CD4-positive, CD25-positive, alpha-beta regulatory T cell (primary cell): ENCODE measurements around the gene CPA5. TPM values are rescaled to one million over a fixed set of nuclear protein-coding genes. Genes with fewer than 3 reads are reported as not detected.

ENCODE experiments used
- ATAC-seq, 2 donors: fragments of 150-1000 bp; cut with Tn5 transposase; one replicate each; pipeline ENCODE4 v1.10.0; 2021; ENCODE audit warnings: low read depth in 2 of 2, moderate number of reproducible peaks in 2 of 2, moderate library complexity in 1 of 2
- DNase-seq, 3 donors: peaks; one replicate each; pipeline versions ENCODE4 v3.0.0 to v3.0.0-alpha.2; 2012 to 2022; ENCODE audit warnings: mixed read lengths in 1 of 3
- H3K27ac ChIP-seq: one replicate; pipeline ENCODE4 v1.7.0; 2013; ENCODE audit warnings: mild to moderate bottlenecking, low read length; ENCODE audit not compliant: insufficient read depth, poor library complexity, severe bottlenecking
- H3K27me3 ChIP-seq: one replicate; pipeline ENCODE4 v1.7.0; 2013; ENCODE audit warnings: low read length; ENCODE audit not compliant: control insufficient read depth, insufficient read depth
- H3K36me3 ChIP-seq: one replicate; pipeline ENCODE4 v1.7.0; 2013; ENCODE audit warnings: mild to moderate bottlenecking, low read length, moderate library complexity; ENCODE audit not compliant: control insufficient read depth, insufficient read depth
- H3K4me1 ChIP-seq: 2 replicates; pipeline ENCODE4 v1.7.0; 2013; ENCODE audit warnings: mild to moderate bottlenecking, low read length; ENCODE audit not compliant: insufficient read depth, control insufficient read depth, poor library complexity, severe bottlenecking
- H3K4me3 ChIP-seq: one replicate; pipeline ENCODE4 v1.7.0; 2013; ENCODE audit warnings: low read depth, mild to moderate bottlenecking, low read length, moderate library complexity
- H3K9me3 ChIP-seq, 2 experiments: 1 replicate in 1 of 2; 2 replicates in 1 of 2; pipeline ENCODE4 v1.7.0; 2013; ENCODE audit warnings: low read length in 2 of 2, mild to moderate bottlenecking in 1 of 2, moderate library complexity in 1 of 2; ENCODE audit not compliant: control insufficient read depth in 2 of 2
- H3K27ac Mint-ChIP-seq, 3 donors: one replicate each; pipeline ENCODE4 v1.8.0; 2020 to 2022; ENCODE audit warnings: mild to moderate bottlenecking in 3 of 3, mixed read lengths in 3 of 3, moderate library complexity in 2 of 3
- H3K27me3 Mint-ChIP-seq: one replicate; pipeline ENCODE4 v1.8.0; 2022; ENCODE audit warnings: mild to moderate bottlenecking, mixed read lengths
- H3K36me3 Mint-ChIP-seq: one replicate; pipeline ENCODE4 v1.8.0; 2020; ENCODE audit warnings: mixed read lengths
- H3K4me1 Mint-ChIP-seq, 4 donors: one replicate each; pipeline ENCODE4 v1.8.0; 2020 to 2022; ENCODE audit warnings: mixed read lengths in 4 of 4, mild to moderate bottlenecking in 1 of 4
- H3K4me3 Mint-ChIP-seq, 4 donors: one replicate each; pipeline ENCODE4 v1.8.0; 2020 to 2022; ENCODE audit warnings: mild to moderate bottlenecking in 4 of 4, mixed read lengths in 4 of 4, moderate library complexity in 3 of 4
- H3K9me3 Mint-ChIP-seq, 7 donors: one replicate each; pipeline ENCODE4 v1.8.0; 2020 to 2022; ENCODE audit warnings: mixed read lengths in 7 of 7, mild to moderate bottlenecking in 3 of 7, moderate library complexity in 2 of 7
- polyA plus RNA-seq, 4 donors: library from polyadenylated mRNA; unstranded; fragments of 300-500 nt; fragmentation: Illumina TruSeq; gene quantifications; one replicate each; pipeline ENCODE4 v1.2.3, GENCODE V29; 2021
- total RNA-seq: library from RNA; stranded (reverse); gene quantifications from one replicate; pipeline ENCODE4 v1.2.3, GENCODE V29; 2022

The CPA5 gene
- total RNA-seq, result 4.3 TPM
- 10 to 100 TPM; 23.6 to 86.2 (median 61.0) TPM for polyA plus RNA-seq

- peaks cover 8% of the 10 kb centered on the region for H3K27me3 Mint-ChIP-seq
- H3K4me3 Mint-ChIP-seq, result no peak within 1 kb of the TSS
- ATAC-seq (no peak), DNase-seq (no peak)
- Histone ChIP-seq H3K27me3 (no peaks in the 10 kb centered on the region), H3K36me3 (no peaks in the 10 kb centered on the region), H3K4me1 (no peaks in the 10 kb centered on the region), H3K9me3 (no peaks in the 10 kb centered on the region), H3K27ac (no peak within 1 kb of the TSS), H3K4me3 (no peak within 1 kb of the TSS)
- peaks cover 0 to 4% (median 0%) of the 10 kb centered on the region in 4 donors for H3K4me1 Mint-ChIP-seq
- no peak within 1 kb of the TSS for H3K27ac Mint-ChIP-seq
- H3K36me3 Mint-ChIP-seq, result no peaks in the 10 kb centered on the region
- H3K9me3 Mint-ChIP-seq, result peaks cover 0 to 2% (median 0%) of the 10 kb centered on the region in 7 donors
Observed at GRCh38 chr7:130344271-130344866, at the start of gene CPA5. Gene CPA5, plus strand, starts transcription at chr7:130344816. Its CDS starts 1,670 bp downstream, at chr7:130346486.

DNA sequence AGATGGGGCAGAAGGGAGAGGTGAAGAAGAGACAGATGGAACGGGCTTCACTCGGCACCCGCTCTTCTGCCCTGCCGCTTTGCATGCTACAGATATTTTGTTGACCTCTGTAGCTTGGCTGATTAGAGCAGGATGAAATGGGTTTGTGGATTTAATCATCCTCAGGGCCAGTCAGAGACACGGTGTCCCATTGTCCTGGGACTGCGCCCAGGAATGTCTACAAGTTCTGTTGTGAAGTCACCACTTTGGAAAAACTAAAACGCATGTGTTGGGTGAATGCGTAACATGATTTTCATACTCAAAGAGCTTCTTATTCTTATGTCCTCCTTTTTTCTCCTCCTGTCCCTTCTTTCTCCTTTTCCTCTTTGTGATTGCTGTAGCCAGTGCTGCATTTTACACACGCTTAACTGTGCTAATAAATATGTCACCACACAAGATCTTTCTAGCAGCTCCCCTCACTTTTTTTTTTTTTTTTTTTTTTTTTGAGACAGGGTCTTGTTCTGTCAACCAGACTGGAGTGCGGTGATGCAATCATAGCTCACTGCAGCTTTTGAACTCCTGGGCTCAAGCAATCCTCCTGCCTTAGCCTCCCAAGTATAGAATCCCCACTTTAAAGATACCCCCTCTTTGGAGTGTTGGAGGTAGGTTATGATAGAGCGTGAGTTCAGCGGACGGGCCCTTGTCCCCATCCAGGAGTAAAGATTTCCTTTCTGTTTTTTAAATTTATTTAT is 48.2 kb upstream of the CPA5 start:
- Mint-ChIP-seq H3K27ac (no peak overlapping the region), H3K27me3 (peaks cover 17% of the 10 kb centered on the region), H3K9me3 (peaks cover 0 to 3% (median 0%) of the 10 kb centered on the region in 7 donors), H3K4me1 (peaks cover 0 to 2% (median 0%) of the 10 kb centered on the region in 4 donors), H3K4me3 (no peak overlapping the region), H3K36me3 (no peaks in the 10 kb centered on the region)
- no peak overlapping the region for H3K27ac ChIP-seq
- no peaks in the 10 kb centered on the region for H3K36me3 ChIP-seq
- no peaks in the 10 kb centered on the region for H3K4me1 ChIP-seq
- ATAC-seq, result no peak
- no peak overlapping the region for H3K4me3 ChIP-seq
- H3K27me3 ChIP-seq, result peaks cover 4% of the 10 kb centered on the region
- no peaks in the 10 kb centered on the region for H3K9me3 ChIP-seq
- DNase-seq, result no peak

- Mint-ChIP-seq H3K9me3 (peaks cover 0 to 2% (median 0%) of the 10 kb centered on the region in 7 donors), H3K4me1 (no peaks in the 10 kb centered on the region), H3K27ac (no peak overlapping the region), H3K36me3 (no peaks in the 10 kb centered on the region), H3K4me3 (no peak overlapping the region), H3K27me3 (peaks cover 19% of the 10 kb centered on the region)
- peaks cover 7% of the 10 kb centered on the region for H3K27me3 ChIP-seq
- DNase-seq, result no peak
- no peak overlapping the region for H3K27ac ChIP-seq
- H3K9me3 ChIP-seq, result no peaks in the 10 kb centered on the region
- no peak for ATAC-seq
- no peaks in the 10 kb centered on the region for H3K36me3 ChIP-seq
- no peaks in the 10 kb centered on the region for H3K4me1 ChIP-seq
- no peak overlapping the region for H3K4me3 ChIP-seq
Observed at GRCh38 chr7:130297628-130298543, 46.7 kb upstream of the CPA5 start.

DNA sequence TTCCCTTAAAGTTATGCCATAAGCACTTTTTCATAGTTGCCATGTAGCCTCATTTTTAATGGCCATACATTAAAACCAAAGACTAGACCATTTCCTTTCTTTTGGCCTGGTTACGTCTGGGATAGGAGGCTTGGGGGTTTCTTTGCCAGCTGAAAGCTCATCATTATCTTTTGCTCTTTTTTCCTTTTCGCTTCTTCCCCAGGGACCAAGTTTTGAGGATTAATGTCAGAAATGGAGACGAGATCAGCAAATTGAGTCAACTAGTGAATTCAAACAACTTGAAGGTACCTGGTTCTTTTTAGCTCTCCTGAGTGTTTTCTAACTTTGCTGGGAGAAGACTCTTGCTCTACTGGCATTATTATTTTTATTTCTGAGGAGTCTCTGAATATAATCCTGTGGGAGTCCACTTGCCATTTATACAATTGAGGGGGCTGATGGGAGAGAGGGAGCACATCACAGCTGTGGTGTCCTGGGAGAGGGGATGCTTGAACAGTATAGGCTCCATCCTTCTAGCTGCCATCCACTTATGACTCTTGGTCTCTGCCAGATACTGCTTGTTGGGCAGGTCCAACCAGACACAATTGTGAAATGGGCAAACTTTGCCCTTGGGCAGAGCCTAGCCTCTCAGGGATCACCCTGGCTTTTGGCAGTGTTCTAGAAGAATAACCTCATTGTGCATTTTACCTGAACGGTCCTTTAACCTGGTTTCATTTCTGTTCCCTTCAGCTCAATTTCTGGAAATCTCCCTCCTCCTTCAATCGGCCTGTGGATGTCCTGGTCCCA is 45.9 kb upstream of the CPA5 start:
- Histone ChIP-seq H3K4me3 (no peak overlapping the region), H3K36me3 (no peaks in the 10 kb centered on the region), H3K27ac (no peak overlapping the region), H3K27me3 (peaks cover 7% of the 10 kb centered on the region), H3K9me3 (no peaks in the 10 kb centered on the region), H3K4me1 (no peaks in the 10 kb centered on the region)
- Mint-ChIP-seq H3K9me3 (peaks cover 0 to 2% (median 0%) of the 10 kb centered on the region in 7 donors), H3K4me3 (peak overlapping the region in 1 of 4 donors; percentile 22), H3K4me1 (no peaks in the 10 kb centered on the region), H3K27me3 (peaks cover 19% of the 10 kb centered on the region), H3K27ac (no peak overlapping the region), H3K36me3 (no peaks in the 10 kb centered on the region)
- DNase-seq (no peak), ATAC-seq (no peak)

DNA sequence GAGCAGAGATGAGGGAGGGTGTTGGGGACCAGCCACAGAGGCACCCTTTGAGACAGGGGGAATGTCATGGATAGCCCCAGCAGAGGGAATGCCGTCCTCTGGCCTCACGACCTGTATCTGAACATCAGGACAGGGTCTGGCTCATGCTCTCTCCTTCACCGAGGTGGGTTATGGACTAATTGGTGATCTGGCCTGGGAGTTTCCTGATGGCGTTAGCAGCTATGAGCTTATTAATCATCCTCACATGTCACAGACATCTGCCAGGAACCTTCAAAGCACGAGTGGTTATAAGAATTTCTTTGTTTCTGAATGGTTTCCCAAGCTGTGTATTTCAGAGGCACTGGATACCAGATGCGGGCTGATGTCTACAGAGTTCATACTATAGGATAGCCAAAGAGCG is 44.8 kb upstream of the CPA5 start:
- Mint-ChIP-seq H3K4me3 (no peak overlapping the region), H3K36me3 (no peaks in the 10 kb centered on the region), H3K4me1 (no peaks in the 10 kb centered on the region), H3K27ac (no peak overlapping the region), H3K27me3 (peaks cover 19% of the 10 kb centered on the region), H3K9me3 (peaks cover 0 to 2% (median 0%) of the 10 kb centered on the region in 7 donors)
- peaks cover 7% of the 10 kb centered on the region for H3K27me3 ChIP-seq
- H3K36me3 ChIP-seq, result no peaks in the 10 kb centered on the region
- no peaks in the 10 kb centered on the region for H3K9me3 ChIP-seq
- H3K4me3 ChIP-seq, result no peak overlapping the region
- H3K4me1 ChIP-seq, result no peaks in the 10 kb centered on the region
- DNase-seq (no peak), ATAC-seq (no peak)
- H3K27ac ChIP-seq, result no peak overlapping the region

GRCh38 chr7:130301501-130302020 is 43.1 kb upstream of the CPA5 start:
- Mint-ChIP-seq H3K4me1 (no peaks in the 10 kb centered on the region), H3K9me3 (peaks cover 0 to 2% (median 0%) of the 10 kb centered on the region in 7 donors), H3K36me3 (no peaks in the 10 kb centered on the region), H3K27me3 (peaks cover 19% of the 10 kb centered on the region), H3K4me3 (no peak overlapping the region), H3K27ac (no peak overlapping the region)
- no peak overlapping the region for H3K27ac ChIP-seq
- H3K27me3 ChIP-seq, result peaks cover 7% of the 10 kb centered on the region
- DNase-seq (no peak), ATAC-seq (no peak)
- no peaks in the 10 kb centered on the region for H3K4me1 ChIP-seq
- no peak overlapping the region for H3K4me3 ChIP-seq
- no peaks in the 10 kb centered on the region for H3K36me3 ChIP-seq
- no peaks in the 10 kb centered on the region for H3K9me3 ChIP-seq

DNA sequence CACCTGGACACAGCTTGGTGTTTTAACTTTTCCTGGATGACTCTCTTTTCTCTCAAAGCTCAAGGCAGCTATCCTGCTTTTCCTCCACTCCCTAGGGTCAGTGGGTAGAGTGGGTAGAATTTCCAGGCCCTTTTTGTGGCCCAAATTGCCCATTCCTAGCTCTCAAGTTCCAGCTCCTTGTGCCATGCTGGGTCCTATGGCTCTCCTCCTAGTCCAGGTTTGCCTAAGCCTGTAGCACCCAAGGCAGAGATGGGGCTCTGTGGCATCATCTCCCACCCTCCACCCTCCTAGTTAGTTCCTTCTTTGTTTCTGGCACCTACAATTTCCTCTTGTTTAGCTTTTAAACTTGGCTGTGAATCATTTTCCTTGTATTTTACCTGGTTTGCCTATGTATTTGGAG is 42.0 kb upstream of the CPA5 start:
- no peaks in the 10 kb centered on the region for H3K36me3 ChIP-seq
- ATAC-seq, result no peak
- no peaks in the 10 kb centered on the region for H3K9me3 ChIP-seq
- no peak for DNase-seq
- no peaks in the 10 kb centered on the region for H3K4me1 Mint-ChIP-seq
- H3K27ac Mint-ChIP-seq, result no peak overlapping the region
- no peaks in the 10 kb centered on the region for H3K4me1 ChIP-seq
- peaks cover 7% of the 10 kb centered on the region for H3K27me3 ChIP-seq
- H3K4me3 Mint-ChIP-seq, result no peak overlapping the region
- no peaks in the 10 kb centered on the region for H3K36me3 Mint-ChIP-seq
- H3K4me3 ChIP-seq, result no peak overlapping the region
- H3K27me3 Mint-ChIP-seq, result peaks cover 19% of the 10 kb centered on the region
- H3K9me3 Mint-ChIP-seq, result peaks cover 0 to 2% (median 0%) of the 10 kb centered on the region in 7 donors
- no peak overlapping the region for H3K27ac ChIP-seq
